SK-N-SH (cell line): Measurements from ENCODE around the gene ENKUR.

Source experiments
- EP300 ChIP-seq, 2 experiments: IDR thresholded peaks; 2 replicates each; pipeline versions ENCODE4 v1.4.0 to v1.6.1; 2012; ENCODE audit warnings: borderline replicate concordance in 1 of 2, low read depth in 1 of 2, low read length in 1 of 2
- EZH2phosphoT487 ChIP-seq: fragments of 200-600 bp; sonication (generic); IDR thresholded peaks from 2 replicates; pipeline ENCODE4 v1.6.1; 2017; ENCODE audit warnings: low read depth, mixed run types, mild to moderate bottlenecking, antibody characterized with exemption, moderate library complexity, borderline replicate concordance
- JUND ChIP-seq: IDR thresholded peaks from 2 replicates; pipeline ENCODE4 v1.4.0; 2012
- SIN3A ChIP-seq: IDR thresholded peaks from 2 replicates; pipeline ENCODE4 v1.6.1; 2012; ENCODE audit warnings: low read depth, mild to moderate bottlenecking, low read length, moderate library complexity, borderline replicate concordance
- TAF1 ChIP-seq: IDR thresholded peaks from 2 replicates; pipeline ENCODE4 v1.6.1; 2012; ENCODE audit warnings: low read depth, mild to moderate bottlenecking, low read length, moderate library complexity, borderline replicate concordance
- TEAD4 ChIP-seq: IDR thresholded peaks from 2 replicates; pipeline ENCODE4 v1.4.0; 2012; ENCODE audit warnings: mild to moderate bottlenecking, borderline replicate concordance; ENCODE audit not compliant: insufficient read depth
- TF ChIP-seq, protein P1 (sequence below): fragments of 200-600 bp; sonication (generic); IDR thresholded peaks from 2 replicates; pipeline ENCODE4 v1.6.1; 2017; ENCODE audit warnings: antibody characterized with exemption, mild to moderate bottlenecking, moderate library complexity
- TF ChIP-seq, protein P2 (sequence below): IDR thresholded peaks from 2 replicates; pipeline ENCODE4 v1.4.0; 2012; ENCODE audit warnings: low read depth, borderline replicate concordance

DNA sequence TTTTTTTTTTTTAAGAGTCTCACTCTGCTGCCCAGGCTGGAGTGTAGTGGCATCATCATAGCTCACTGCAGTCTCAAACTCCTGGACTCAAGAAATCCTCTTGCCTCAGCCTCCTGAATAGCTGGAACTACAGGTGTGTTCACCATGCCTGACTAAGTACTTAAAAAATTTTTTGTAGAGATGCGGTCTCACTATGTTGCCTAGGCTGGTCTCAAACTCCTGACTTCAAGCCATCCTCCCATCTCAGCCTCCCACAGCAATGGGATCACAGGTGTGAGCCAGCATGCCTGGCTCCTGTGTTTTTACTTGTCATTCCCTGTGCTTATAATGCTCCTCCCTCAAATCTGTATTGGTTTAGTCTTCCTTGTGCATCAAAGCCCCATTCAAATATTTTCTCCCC is 47.2 kb upstream of the ENKUR start:
- TF ChIP-seq, protein P1, sequence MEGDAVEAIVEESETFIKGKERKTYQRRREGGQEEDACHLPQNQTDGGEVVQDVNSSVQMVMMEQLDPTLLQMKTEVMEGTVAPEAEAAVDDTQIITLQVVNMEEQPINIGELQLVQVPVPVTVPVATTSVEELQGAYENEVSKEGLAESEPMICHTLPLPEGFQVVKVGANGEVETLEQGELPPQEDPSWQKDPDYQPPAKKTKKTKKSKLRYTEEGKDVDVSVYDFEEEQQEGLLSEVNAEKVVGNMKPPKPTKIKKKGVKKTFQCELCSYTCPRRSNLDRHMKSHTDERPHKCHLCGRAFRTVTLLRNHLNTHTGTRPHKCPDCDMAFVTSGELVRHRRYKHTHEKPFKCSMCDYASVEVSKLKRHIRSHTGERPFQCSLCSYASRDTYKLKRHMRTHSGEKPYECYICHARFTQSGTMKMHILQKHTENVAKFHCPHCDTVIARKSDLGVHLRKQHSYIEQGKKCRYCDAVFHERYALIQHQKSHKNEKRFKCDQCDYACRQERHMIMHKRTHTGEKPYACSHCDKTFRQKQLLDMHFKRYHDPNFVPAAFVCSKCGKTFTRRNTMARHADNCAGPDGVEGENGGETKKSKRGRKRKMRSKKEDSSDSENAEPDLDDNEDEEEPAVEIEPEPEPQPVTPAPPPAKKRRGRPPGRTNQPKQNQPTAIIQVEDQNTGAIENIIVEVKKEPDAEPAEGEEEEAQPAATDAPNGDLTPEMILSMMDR, result no peak
- TF ChIP-seq SIN3A (no peak), TEAD4 (no peak), EZH2phosphoT487 (no peak), EP300 (IDR thresholded peaks at IDR 0.05; ENCODE audit: borderline replicate concordance in 1 of 2, low read depth in 1 of 2, low read length in 1 of 2) (no peak), JUND (no peak), TAF1 (no peak)
- TF ChIP-seq, protein P2, sequence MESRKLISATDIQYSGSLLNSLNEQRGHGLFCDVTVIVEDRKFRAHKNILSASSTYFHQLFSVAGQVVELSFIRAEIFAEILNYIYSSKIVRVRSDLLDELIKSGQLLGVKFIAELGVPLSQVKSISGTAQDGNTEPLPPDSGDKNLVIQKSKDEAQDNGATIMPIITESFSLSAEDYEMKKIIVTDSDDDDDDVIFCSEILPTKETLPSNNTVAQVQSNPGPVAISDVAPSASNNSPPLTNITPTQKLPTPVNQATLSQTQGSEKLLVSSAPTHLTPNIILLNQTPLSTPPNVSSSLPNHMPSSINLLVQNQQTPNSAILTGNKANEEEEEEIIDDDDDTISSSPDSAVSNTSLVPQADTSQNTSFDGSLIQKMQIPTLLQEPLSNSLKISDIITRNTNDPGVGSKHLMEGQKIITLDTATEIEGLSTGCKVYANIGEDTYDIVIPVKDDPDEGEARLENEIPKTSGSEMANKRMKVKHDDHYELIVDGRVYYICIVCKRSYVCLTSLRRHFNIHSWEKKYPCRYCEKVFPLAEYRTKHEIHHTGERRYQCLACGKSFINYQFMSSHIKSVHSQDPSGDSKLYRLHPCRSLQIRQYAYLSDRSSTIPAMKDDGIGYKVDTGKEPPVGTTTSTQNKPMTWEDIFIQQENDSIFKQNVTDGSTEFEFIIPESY, result no peak
